Stomach (tissue), 9 donors: Measurements from ENCODE around the gene CBY3. TPM values are rescaled to one million over a fixed set of nuclear protein-coding genes. Genes with fewer than 3 reads are reported as not detected.
"Not testable (repeated sequence)": the region's sequence is repeated elsewhere in the genome, so short reads cannot be mapped to it uniquely, and the experiment has no call there.

ENCODE experiments used
- DNase-seq, 2 donors: peaks; one replicate each; pipeline versions ENCODE4 v3.0.0 to v3.0.0-alpha.2; 2013 to 2019
- H3K27ac ChIP-seq, 5 donors: fragments of 200-600 bp in 4 of 5; sonication (generic) in 4 of 5; one replicate each; pipeline ENCODE4 v1.5.1; 2013 to 2019; ENCODE audit warnings: mild to moderate bottlenecking in 1 of 5, moderate library complexity in 1 of 5
- H3K27me3 ChIP-seq, 3 donors: fragments of 200-600 bp; sonication (generic); one replicate each; pipeline ENCODE4 v1.5.1; 2017 to 2019; ENCODE audit warnings: mixed run types in 1 of 3
- H3K36me3 ChIP-seq, 4 donors: fragments of 200-600 bp; sonication (generic); 1 replicate in 3 of 4; 2 replicates in 1 of 4; pipeline ENCODE4 v1.5.1; 2016 to 2019
- H3K4me1 ChIP-seq, 4 donors: fragments of 200-600 bp; sonication (generic); one replicate each; pipeline ENCODE4 v1.5.1; 2016 to 2019
- H3K4me3 ChIP-seq, 4 donors: fragments of 200-600 bp; sonication (generic) in 3 of 4; one replicate each; pipeline ENCODE4 v1.5.1; 2016 to 2019; ENCODE audit warnings: mild to moderate bottlenecking in 1 of 4
- H3K9me3 ChIP-seq, 4 donors: fragments of 200-600 bp; sonication (generic); one replicate each; pipeline ENCODE4 v1.5.1; 2016 to 2019
- CTCF ChIP-seq, 7 experiments: fragments of 450-650 bp in 4 of 7; fragments of 200-600 bp in 3 of 7; sonication (generic) in 3 of 7; IDR thresholded peaks; one replicate each; pipeline ENCODE4 v1.5.1; 2016 to 2019; ENCODE audit warnings: antibody characterized with exemption in 7 of 7, control low read depth in 2 of 7, mild to moderate bottlenecking in 1 of 7
- POLR2A ChIP-seq, 4 donors: fragments of 450-650 bp; IDR thresholded peaks; one replicate each; pipeline ENCODE4 v1.6.1; 2016; ENCODE audit warnings: antibody characterized with exemption in 4 of 4, control low read depth in 2 of 4, mild to moderate bottlenecking in 1 of 4, moderate library complexity in 1 of 4
- WGBS, 5 donors: extraction: QIAGEN DNeasy Blood & Tissue Kit in 3 of 5; methylation state at CpG; one replicate each; pipeline versions ENCODE4 v1.1.5 to v1.1.7; 2013 to 2018; 5-methylcytosine and 5-hydroxymethylcytosine counted together
- intact Hi-C: fragments of 100-400 bp; cut with DNase I; formaldehyde crosslinking; loops from one replicate; pipeline ENCODE4 v1.15.1; 2023; ENCODE audit warnings: low total_unique reads
- polyA plus RNA-seq, 3 donors: library from polyadenylated mRNA; stranded (reverse); fragments of 200-250 nt; gene quantifications; one replicate each; pipeline ENCODE4 v1.2.3, GENCODE V29; 2013
- total RNA-seq, 5 donors: library from RNA; depleted of rRNA; stranded (reverse); fragments of >200 nt; gene quantifications; one replicate each; pipeline versions ENCODE4 v1.1.0 to v1.2.3, GENCODE V29; 2014 to 2016
- donor health status: healthy with polysubstance abuse.
- donor health status: Bipolar disorder and iron deficiency.
- donor health status: healthy.

Gene CBY3
- total and polyA plus RNA-seq, 8 donors, result 0.15 TPM; not detected in 7

GRCh38 chr5:179648410-179648809 lies 32.4 kb downstream of the CBY3 start:
- 68 to 83% (median 76%) methylated on average over 9 of the region's 9 CpGs for WGBS, 5 donors
- H3K27ac ChIP-seq, result no peak overlapping the region
- no peak overlapping the region for H3K4me3 ChIP-seq
- no peaks in the 10 kb centered on the region for H3K4me1 ChIP-seq
- TF ChIP-seq CTCF (IDR thresholded peaks at IDR 0.05) (no peak), POLR2A (IDR thresholded peaks at IDR 0.05) (no peak)
- no peaks in the 10 kb centered on the region for H3K9me3 ChIP-seq
- no peaks in the 10 kb centered on the region for H3K27me3 ChIP-seq
- intact Hi-C loops, result no loop called here
- DNase-seq, result no peak
- H3K36me3 ChIP-seq, result no peaks in the 10 kb centered on the region

GRCh38 chr5:179644766-179645165 lies 36.1 kb downstream of the CBY3 start:
- H3K9me3 ChIP-seq, intact Hi-C loops, H3K4me1 ChIP-seq, H3K27ac ChIP-seq, H3K27me3 ChIP-seq, DNase-seq, H3K36me3 ChIP-seq, H3K4me3 ChIP-seq: not testable (repeated sequence)
- WGBS, 5 donors, result 76 to 84% (median 83%) methylated on average over 3 to 5 of the region's 5 CpGs

GRCh38 chr5:179643141-179643920 lies 37.5 kb downstream of the CBY3 start:
- H3K4me1 ChIP-seq, DNase-seq, H3K36me3 ChIP-seq, H3K9me3 ChIP-seq, H3K27ac ChIP-seq, H3K4me3 ChIP-seq, H3K27me3 ChIP-seq, intact Hi-C loops: not testable (repeated sequence)
- WGBS, 5 donors, result 79 to 87% (median 82%) methylated on average over 13 to 16 of the region's 16 CpGs

- H3K4me3 ChIP-seq, H3K27me3 ChIP-seq, H3K4me1 ChIP-seq, DNase-seq, intact Hi-C loops, H3K27ac ChIP-seq, H3K36me3 ChIP-seq, H3K9me3 ChIP-seq: not testable (repeated sequence)
- 80 to 90% (median 85%) methylated on average over 7 to 16 of the region's 17 CpGs for WGBS, 5 donors
Observed at GRCh38 chr5:179642626-179643025, 38.2 kb downstream of the CBY3 start.

GRCh38 chr5:179641745-179642144 lies 39.1 kb downstream of the CBY3 start:
- H3K4me3 ChIP-seq, H3K9me3 ChIP-seq, H3K27ac ChIP-seq, H3K4me1 ChIP-seq, intact Hi-C loops, H3K27me3 ChIP-seq, DNase-seq, H3K36me3 ChIP-seq: not testable (repeated sequence)
- WGBS, 5 donors, result no CpG with 5 or more reads among the region's 4 CpGs

GRCh38 chr5:179639296-179639695 lies 41.5 kb downstream of the CBY3 start:
- DNase-seq, H3K36me3 ChIP-seq, H3K27ac ChIP-seq, H3K27me3 ChIP-seq, intact Hi-C loops, H3K4me1 ChIP-seq, H3K9me3 ChIP-seq, H3K4me3 ChIP-seq: not testable (repeated sequence)
- WGBS, 5 donors, result 73 to 95% (median 94%) methylated on average over 10 to 11 of the region's 11 CpGs

GRCh38 chr5:179634370-179635172 lies 46.3 kb downstream of the CBY3 start:
- H3K9me3 ChIP-seq, H3K27me3 ChIP-seq, intact Hi-C loops, H3K27ac ChIP-seq, DNase-seq, H3K36me3 ChIP-seq: not testable (repeated sequence)
- Histone ChIP-seq H3K4me3 (peak overlapping the region in 1 of 4 donors; percentile 17), H3K4me1 (peaks cover 0 to 11% (median 7%) of the 10 kb centered on the region in 4 donors)
- 3 to 4% methylated on average over 8 to 9 of the region's 49 CpGs; no CpG with 5 or more reads in 3 of the 5 donors for whole genome bisulfite sequencing, 5 donors

- whole genome bisulfite sequencing, 5 donors, result 44 to 59% (median 54%) methylated on average over 16 to 19 of the region's 38 CpGs
- peak overlapping the region; percentile 22 to 49 (median 39) for H3K4me3 ChIP-seq
- peak overlapping the region in 3 of 5 donors; percentile 27 to 40 (median 35) for H3K27ac ChIP-seq
- H3K36me3 ChIP-seq, DNase-seq, H3K27me3 ChIP-seq, intact Hi-C loops, H3K9me3 ChIP-seq: not testable (repeated sequence)
- H3K4me1 ChIP-seq, result peaks cover 0 to 11% (median 7%) of the 10 kb centered on the region in 4 donors
Observed at GRCh38 chr5:179633501-179634369, 47.1 kb downstream of the CBY3 start.
